Measurements from ENCODE around the gene TMEM11.
"Not testable (repeated sequence)": the region's sequence is repeated elsewhere in the genome, so short reads cannot be mapped to it uniquely, and the experiment has no call there.

The TMEM11 gene

GRCh38 chr17:21210411-21211076, 3.4 kb downstream of the TMEM11 start:
- no peak for DNase-seq

DNA sequence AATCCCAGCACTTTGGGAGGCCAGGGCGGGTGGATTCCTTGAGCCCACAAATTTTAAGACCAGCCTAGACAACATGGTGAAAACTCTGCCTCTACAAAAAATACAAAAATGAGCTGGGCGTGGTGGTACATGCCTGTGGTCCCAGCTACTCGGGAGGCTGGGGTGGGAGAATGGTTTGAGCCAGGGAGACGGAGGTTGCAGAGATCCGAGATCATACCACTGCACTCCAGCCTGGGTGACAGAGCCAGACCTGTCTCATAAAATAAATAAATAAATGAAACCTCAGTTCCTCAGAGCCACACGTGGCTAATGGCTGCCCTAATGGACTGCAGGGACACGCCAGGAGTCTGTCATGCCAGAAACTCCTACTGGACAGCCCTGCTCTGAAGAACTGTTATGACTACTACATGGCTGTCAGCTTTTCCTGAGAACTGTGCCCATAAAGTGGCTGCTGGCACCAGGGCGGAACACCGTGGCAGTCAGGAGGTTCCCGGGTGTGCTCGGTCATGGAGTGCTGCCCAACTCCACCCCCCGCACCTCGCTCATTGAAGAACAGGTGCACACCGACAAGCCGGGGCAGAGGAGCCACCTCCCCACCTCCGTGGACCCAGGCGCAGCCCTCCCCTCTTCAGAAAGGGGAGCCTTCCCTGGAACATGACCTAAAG, 4.3 kb downstream of the TMEM11 start:
- no peak for DNase-seq

- no peak for DNase-seq
Measured at GRCh38 chr17:21208352-21208751, 5.6 kb downstream of the TMEM11 start.

DNA sequence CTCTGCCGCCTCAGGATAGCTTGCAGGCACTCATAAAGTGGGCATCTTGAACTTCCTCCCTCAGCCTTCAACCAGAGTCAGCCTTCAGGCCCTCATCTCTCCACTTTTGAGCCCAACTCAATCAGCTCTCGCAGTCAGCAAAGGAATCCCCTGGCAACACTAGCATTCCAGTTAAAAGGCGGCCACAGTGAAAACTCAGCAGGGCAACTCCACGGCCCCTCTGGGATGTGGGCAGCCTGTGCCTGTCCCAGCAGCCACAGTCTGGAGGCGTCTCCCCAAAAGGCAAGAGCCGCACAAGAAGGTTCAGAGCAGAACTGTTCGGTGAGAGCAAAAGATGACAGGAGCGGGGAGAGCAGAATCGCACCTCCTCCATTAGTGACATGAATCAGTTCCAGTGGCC, 9.0 kb downstream of the TMEM11 start:
- no peak for DNase-seq

DNA sequence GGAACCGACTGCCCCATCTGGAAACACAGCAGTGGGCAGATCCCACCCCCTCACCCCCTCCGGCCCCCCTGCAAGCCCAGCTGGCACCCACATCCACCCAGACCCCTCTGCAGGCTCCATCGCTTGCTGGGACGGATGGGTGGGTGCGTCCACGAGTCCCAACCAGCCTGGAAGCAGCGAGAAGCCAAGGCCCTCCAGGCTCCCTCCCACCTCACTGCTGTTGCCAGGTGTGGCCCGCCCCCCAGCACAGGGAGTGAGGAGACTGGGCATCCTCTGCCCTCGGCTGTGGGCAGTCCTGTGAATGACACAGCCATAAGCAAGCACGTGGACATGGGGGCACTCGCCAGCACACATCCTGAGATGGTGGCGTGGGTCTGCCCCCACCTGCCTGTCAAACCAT, 11.4 kb downstream of the TMEM11 start:
- DNase-seq, result no peak

DNA sequence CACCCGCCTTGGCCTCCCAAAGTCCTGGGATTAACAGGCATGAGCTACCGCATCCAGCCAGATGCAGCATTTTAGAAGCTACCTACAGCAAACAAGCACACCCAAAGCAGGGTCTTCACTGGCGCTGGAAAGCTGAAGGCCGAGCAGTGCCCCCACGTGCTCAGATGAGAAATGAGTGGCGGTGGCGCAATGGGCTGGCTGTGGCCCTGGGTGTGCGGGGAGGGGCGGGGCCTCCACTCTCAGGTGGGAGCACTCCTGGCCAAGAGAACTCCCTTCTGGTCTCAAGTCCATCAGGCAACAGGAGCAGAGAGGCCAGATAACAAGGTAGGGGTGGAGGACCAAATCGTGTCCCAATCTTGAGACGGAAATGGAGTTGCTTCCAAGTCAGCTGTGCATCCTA, 12.1 kb downstream of the TMEM11 start:
- DNase-seq, result no peak

- no peak for DNase-seq
Measured at GRCh38 chr17:21201298-21201595, 12.7 kb downstream of the TMEM11 start.

GRCh38 chr17:21200590-21201297, 13.2 kb downstream of the TMEM11 start:
- no peak for DNase-seq

DNA sequence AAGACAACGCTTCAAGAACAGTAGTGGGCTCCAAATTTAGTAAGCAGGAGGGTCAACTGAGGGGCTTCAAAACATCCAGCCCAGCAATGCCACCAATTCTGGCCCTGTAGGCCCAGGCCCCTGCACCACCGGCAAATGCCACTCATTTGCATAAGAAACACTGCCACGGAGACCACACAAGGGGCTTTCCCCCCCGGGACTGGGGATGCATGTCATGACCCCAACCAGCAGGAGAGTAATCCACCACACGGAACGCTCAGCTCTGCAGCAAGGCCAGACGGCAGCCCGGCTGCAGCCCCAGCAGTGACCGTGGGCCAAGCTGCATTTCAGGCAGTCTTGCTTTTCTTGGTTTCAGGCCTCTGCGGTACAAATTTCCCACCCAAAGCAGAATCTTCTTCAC, 14.1 kb downstream of the TMEM11 start:
- DNase-seq, result no peak

DNA sequence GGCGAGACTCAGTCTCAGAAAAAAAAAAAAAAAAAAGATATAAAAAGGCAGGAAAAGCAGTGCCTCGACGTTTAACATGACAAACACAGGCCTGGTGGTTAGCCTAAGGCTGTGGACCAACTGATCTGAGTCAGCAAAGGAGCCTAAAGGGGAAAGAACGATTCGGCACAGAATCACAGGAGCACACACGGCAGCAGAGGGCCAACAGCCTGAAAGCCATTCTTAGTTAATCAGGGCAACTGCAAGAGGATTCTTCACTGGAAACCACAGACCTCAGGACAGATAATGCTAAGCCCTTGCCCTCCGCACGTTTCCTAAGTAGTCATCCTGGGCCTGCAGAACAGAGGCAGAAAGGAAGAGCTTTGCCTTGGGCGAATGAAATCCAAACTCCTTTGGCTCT, 14.7 kb downstream of the TMEM11 start:
- peak; percentile 38 for DNase-seq

DNA sequence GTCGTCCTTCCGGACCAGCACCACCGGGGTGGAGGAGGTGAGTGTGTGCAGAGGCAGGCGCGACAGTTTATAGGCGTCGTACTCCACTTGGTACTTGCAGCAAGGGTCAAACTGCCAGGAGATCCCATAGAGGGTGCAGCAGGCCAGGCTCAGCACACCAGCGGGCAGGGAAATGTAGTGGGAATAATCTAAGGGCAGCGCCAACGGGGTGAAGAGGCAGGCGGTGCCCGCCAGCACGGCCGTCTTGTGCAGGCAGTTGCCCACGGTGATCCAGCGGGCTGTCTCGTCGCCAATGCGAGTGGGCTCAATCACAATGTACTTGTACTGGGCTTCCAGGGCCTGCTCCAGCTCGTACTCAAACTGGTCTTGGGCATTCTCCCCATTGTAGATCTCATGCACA, 15.6 kb downstream of the TMEM11 start:
- no peak for DNase-seq

- DNase-seq, result no peak
Measured at GRCh38 chr17:21196126-21196525, 17.8 kb downstream of the TMEM11 start.

GRCh38 chr17:21194703-21195102, 19.3 kb downstream of the TMEM11 start:
- no peak for DNase-seq

DNA sequence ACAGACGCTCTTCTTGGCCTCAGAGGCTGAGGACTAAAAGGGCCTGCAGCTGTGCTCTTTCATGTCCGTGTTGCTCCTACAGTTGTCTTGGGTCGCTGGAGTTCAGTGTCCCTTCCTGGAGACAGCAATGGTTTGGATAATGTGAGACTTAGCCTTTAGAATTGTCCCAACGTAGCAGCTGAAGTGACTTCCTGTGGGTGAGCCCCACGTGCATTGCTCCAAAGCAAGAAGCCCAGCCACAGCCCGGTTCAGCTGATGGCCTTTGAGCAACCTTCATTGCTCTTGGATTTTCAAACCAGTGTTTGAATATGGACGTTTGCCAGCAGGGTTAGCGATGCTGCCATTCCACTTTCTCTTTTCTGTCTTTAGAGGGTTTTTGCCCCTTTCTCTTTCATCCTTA, 19.7 kb downstream of the TMEM11 start:
- DNase-seq, result no peak

DNA sequence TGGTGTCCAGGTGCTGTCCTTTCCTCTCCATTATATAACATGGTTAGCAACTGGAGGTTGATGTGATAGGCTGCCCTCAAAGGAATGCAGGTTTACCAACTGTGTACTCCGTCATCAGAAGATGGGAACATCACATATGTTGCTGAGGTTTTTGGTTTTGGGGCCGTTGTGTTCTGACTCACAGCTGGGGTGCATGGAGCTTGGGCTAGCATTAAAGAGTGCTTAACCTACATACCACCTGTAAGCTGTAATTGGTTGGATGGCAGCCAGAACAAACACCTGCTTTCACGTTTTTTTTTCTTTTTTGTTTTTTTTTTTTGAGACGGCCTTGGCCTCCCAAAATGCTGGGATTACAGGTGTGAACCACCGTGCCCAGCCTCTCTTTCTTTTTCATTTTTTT, 20.9 kb downstream of the TMEM11 start:
- no peak for DNase-seq

- not testable (repeated sequence) for DNase-seq
Measured at GRCh38 chr17:21192414-21192813, 21.5 kb downstream of the TMEM11 start.

GRCh38 chr17:21191698-21192097, 22.3 kb downstream of the TMEM11 start:
- DNase-seq, result no peak

GRCh38 chr17:21190078-21190477, 23.9 kb downstream of the TMEM11 start:
- no peak for DNase-seq

GRCh38 chr17:21189361-21189760, 24.6 kb downstream of the TMEM11 start:
- DNase-seq, result no peak

DNA sequence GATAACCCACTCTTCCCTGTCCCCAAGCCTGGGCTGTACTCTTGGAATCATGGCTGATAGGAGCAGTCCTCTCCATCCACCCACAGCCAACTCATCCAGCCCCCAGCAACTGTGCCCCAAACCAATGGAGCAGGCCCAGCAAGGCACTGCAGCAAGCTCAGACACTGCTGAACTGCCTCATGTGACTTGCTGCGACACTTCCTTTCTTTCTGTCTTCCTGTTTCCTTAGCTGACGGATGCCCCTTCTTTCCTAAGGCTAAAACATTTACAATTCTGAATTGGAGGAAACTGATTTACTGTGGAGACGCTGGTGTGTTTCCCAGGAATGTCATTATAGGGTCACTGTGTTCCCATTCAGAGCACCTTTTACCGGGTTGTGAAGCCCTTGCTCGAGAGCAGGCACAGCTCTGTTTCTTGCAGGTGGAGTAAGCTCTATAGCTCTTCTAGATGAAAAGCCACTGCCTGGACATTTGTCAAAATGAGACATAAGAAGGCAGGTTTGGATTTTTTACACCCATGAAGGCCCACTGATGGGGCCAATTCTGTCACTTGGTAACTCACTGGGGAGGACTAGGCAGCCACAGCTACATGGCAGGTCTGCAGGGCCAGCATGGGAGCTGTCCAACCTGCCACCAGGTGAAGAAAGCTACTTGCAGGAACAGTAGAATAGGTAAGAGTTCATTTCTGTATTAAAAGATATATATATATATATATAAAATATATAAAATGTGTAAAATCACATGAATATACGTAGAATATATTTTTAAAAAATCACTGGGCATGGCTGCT, 27.4 kb downstream of the TMEM11 start:
- DNase-seq, result no peak

- DNase-seq, result no peak
Measured at GRCh38 chr17:21185061-21185460, 28.9 kb downstream of the TMEM11 start.

GRCh38 chr17:21184570-21184969, 29.4 kb downstream of the TMEM11 start:
- DNase-seq, result no peak

DNA sequence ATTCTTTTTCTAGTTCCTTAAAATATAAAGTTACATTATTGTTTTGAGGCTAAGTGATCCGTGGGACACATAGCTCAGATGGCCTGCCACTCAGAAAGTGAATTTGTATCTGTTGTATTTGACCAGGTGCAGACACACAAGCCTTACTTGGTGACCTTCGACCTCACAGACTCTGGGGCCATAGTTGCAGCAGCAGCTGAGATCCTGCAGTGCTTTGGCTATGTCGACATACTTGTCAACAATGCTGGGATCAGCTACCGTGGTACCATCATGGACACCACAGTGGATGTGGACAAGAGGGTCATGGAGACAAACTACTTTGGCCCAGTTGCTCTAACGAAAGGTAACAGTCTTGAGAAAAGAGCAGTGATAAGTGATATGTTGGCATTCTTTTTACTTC, 30.5 kb downstream of the TMEM11 start:
- no peak for DNase-seq

Measured in fibroblast of skin of right quadriceps (primary cell).